ENCODE measurements around the gene PXMP4. TPM values are rescaled to one million over a fixed set of nuclear protein-coding genes. Genes with fewer than 3 reads are reported as not detected.
A peak's percentile ranks its signal among the peaks of the same experiment; 100 is the strongest.

The PXMP4 gene
- total and polyA plus RNA-seq, 2 of the 4 experiments (the other 2 are of a cell fraction) = 3.6 to 7.1 TPM

- ATAC-seq (ENCODE audit: low read depth) (no peak), DNase-seq (no peak)
- H2AK5ac ChIP-seq (ENCODE audit: low read depth, low read length) = peak overlapping the region; percentile 94
- peak overlapping the region; percentile 80 for H3K4me2 ChIP-seq (ENCODE audit: low read depth, low read length)
- peak overlapping the region; percentile 43 for H3K4me3 ChIP-seq (ENCODE audit: insufficient read depth, low read depth, low read length)
- H4K20me1 ChIP-seq (ENCODE audit: insufficient read depth, low read length) = no peaks in the 10 kb centered on the region
- peak overlapping the region; percentile 74 for H2AK9ac ChIP-seq (replicated peaks; ENCODE audit: low read depth, low read length, poor library complexity)
- H3K9me1 ChIP-seq (ENCODE audit: insufficient read depth, low read length) = peaks cover 7% of the 10 kb centered on the region; the same call in 1 of the 2 replicates
- 0 out of 2 replicates have a peak, but pooled peaks cover 1% of the 10 kb centered on the region for H3K9me3 ChIP-seq (ENCODE audit: control insufficient read depth, insufficient read depth, low read length)
- H4K91ac ChIP-seq (ENCODE audit: insufficient read depth, low read depth, low read length) = peak overlapping the region; percentile 84
- H2BK120ac ChIP-seq (ENCODE audit: low read depth, low read length) = peak overlapping the region; percentile 74
- H4K8ac ChIP-seq (ENCODE audit: low read depth in 2 of 2, low read length in 2 of 2) = peak overlapping the region; percentile 97 to 100
- H3K4ac ChIP-seq (ENCODE audit: low read depth, low read length) = peak overlapping the region; percentile 90
- peak overlapping the region; percentile 81 for H3K27ac ChIP-seq (ENCODE audit: insufficient read depth, low read length)
- H3K27me3 ChIP-seq (ENCODE audit: control insufficient read depth, insufficient read depth, low read length) = no peaks in the 10 kb centered on the region; the same call in 1 of the 2 replicates
- TF ChIP-seq RAD21 (IDR thresholded peaks at IDR 0.05; ENCODE audit: low read length) (no peak), MAFK (IDR thresholded peaks at IDR 0.05; ENCODE audit: low read depth, low read length) (no peak), RCOR1 (IDR thresholded peaks at IDR 0.05; ENCODE audit: insufficient replicate concordance, low read length) (no peak), POLR2A (IDR thresholded peaks at IDR 0.05; ENCODE audit: low read depth, low read length) (no peak), RFX5 (IDR thresholded peaks at IDR 0.05; ENCODE audit: low read depth, low read length) (no peak), FOS (IDR thresholded peaks at IDR 0.05; ENCODE audit: low read depth, low read length) (no peak), CEBPB (IDR thresholded peaks at IDR 0.05; ENCODE audit: low read depth, low read length) (no peak), SMC3 (IDR thresholded peaks at IDR 0.05; ENCODE audit: low read depth, low read length) (no peak), NFE2L2 (IDR thresholded peaks at IDR 0.05; ENCODE audit: low read depth, low read length) (no peak)
- TF ChIP-seq, protein P1, sequence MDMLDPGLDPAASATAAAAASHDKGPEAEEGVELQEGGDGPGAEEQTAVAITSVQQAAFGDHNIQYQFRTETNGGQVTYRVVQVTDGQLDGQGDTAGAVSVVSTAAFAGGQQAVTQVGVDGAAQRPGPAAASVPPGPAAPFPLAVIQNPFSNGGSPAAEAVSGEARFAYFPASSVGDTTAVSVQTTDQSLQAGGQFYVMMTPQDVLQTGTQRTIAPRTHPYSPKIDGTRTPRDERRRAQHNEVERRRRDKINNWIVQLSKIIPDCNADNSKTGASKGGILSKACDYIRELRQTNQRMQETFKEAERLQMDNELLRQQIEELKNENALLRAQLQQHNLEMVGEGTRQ (IDR thresholded peaks at IDR 0.05; ENCODE audit: low read depth, low read length) = no peak
- TF ChIP-seq, protein P2, sequence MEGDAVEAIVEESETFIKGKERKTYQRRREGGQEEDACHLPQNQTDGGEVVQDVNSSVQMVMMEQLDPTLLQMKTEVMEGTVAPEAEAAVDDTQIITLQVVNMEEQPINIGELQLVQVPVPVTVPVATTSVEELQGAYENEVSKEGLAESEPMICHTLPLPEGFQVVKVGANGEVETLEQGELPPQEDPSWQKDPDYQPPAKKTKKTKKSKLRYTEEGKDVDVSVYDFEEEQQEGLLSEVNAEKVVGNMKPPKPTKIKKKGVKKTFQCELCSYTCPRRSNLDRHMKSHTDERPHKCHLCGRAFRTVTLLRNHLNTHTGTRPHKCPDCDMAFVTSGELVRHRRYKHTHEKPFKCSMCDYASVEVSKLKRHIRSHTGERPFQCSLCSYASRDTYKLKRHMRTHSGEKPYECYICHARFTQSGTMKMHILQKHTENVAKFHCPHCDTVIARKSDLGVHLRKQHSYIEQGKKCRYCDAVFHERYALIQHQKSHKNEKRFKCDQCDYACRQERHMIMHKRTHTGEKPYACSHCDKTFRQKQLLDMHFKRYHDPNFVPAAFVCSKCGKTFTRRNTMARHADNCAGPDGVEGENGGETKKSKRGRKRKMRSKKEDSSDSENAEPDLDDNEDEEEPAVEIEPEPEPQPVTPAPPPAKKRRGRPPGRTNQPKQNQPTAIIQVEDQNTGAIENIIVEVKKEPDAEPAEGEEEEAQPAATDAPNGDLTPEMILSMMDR (conservative IDR thresholded peaks at IDR 0.05; ENCODE audit: low read depth, low read length) = no peak
- peak overlapping the region; percentile 70 for H3K23ac ChIP-seq (ENCODE audit: low read depth, low read length)
- ChIA-PET CTCF (no interaction called here), POLR2A (ENCODE audit: unreplicated experiment) (no interaction called here)
- peak overlapping the region; percentile 99 for H2AFZ ChIP-seq (replicated peaks; ENCODE audit: low read length, poor library complexity)
- H2BK5ac ChIP-seq (ENCODE audit: low read depth, low read length, poor library complexity, severe bottlenecking) = peak overlapping the region; percentile 0
- H3K14ac ChIP-seq (replicated peaks; ENCODE audit: low read depth, low read length) = peak overlapping the region; percentile 70
- in situ Hi-C loops (cut with MboI; ENCODE audit: low sequenced_read_pairs) (no loop called here), dilution Hi-C loops (cut with HindIII; ENCODE audit: low sequenced_read_pairs, unreplicated experiment) (no loop called here), intact Hi-C loops (cut with micrococcal nuclease) (loop anchor here (2.0 to 5.0 kb wide), 3 partner anchors 64 to 274 kb away; partner anchors contain the start of genes ACTL10 and CHMP4B)
- no peaks in the 10 kb centered on the region for H3K36me3 ChIP-seq (ENCODE audit: control insufficient read depth, insufficient read depth, low read length)
- H3K9ac ChIP-seq (ENCODE audit: low read depth, low read length) = peak overlapping the region; percentile 72
- peak overlapping the region; percentile 74; the same call in 1 of the 3 replicates for H2BK15ac ChIP-seq (ENCODE audit: low read depth, low read length)
- H2BK20ac ChIP-seq (ENCODE audit: low read depth, low read length) = peak overlapping the region; percentile 21; the same call in 1 of the 2 replicates
- whole genome bisulfite sequencing, 2 experiments (ENCODE audit: extremely low coverage in 2 of 2, insufficient read length in 1 of 2) = 73% methylated on average over 8 of the region's 18 CpGs; no CpG with 5 or more reads in 1 of the 2 experiments
- H3K18ac ChIP-seq (ENCODE audit: low read depth, low read length) = peak overlapping the region; percentile 38
- peak overlapping the region; percentile 94 for H4K5ac ChIP-seq (ENCODE audit: low read depth, low read length)
- BruUV-seq (replicated peaks) = no TSS peak
- H3K56ac ChIP-seq (ENCODE audit: extremely low read depth, insufficient read depth, low read length) = no peak overlapping the region
- peaks cover 18% of the 10 kb centered on the region for H3K4me1 ChIP-seq (ENCODE audit: control insufficient read depth, insufficient read depth, low read length)
- peaks cover 12 to 33% of the 10 kb centered on the region in 2 experiments; a peak in 3 of 4 replicates for H3K79me1 ChIP-seq (ENCODE audit: low read depth in 1 of 2, low read length in 2 of 2)
Measured at GRCh38 chr20:33730946-33731692, 11.0 kb upstream of the PXMP4 start.
